Spleen (tissue), 11 donors: ENCODE results near the gene CEP41. TPM values are rescaled to one million over a fixed set of nuclear protein-coding genes. Genes with fewer than 3 reads are reported as not detected.

ENCODE experiments used
- DNase-seq: peaks from one replicate; pipeline ENCODE4 v3.0.0-alpha.2; 2020
- H3K27ac ChIP-seq, 8 donors: fragments of 200-600 bp; sonication (generic) in 7 of 8; 1 replicate in 4 of 8; 2 replicates in 4 of 8; pipeline versions ENCODE4 v1.5.0 to v1.8.0; 2016 to 2021; ENCODE audit warnings: inconsistent platforms in 4 of 8, mild to moderate bottlenecking in 4 of 8, moderate library complexity in 1 of 8
- H3K27me3 ChIP-seq, 7 donors: fragments of 200-600 bp; sonication (generic) in 6 of 7; replicated peaks in 1 of 7; 1 replicate in 4 of 7; 2 replicates in 3 of 7; pipeline versions ENCODE4 v1.5.0 to v1.8.0; 2016 to 2021; ENCODE audit warnings: inconsistent platforms in 3 of 7, mild to moderate bottlenecking in 1 of 7
- H3K36me3 ChIP-seq, 6 donors: fragments of 200-600 bp; sonication (generic) in 5 of 6; 1 replicate in 4 of 6; 2 replicates in 2 of 6; pipeline versions ENCODE4 v1.5.0 to v1.8.0; 2016 to 2021; ENCODE audit warnings: inconsistent platforms in 2 of 6
- H3K4me1 ChIP-seq, 6 donors: fragments of 200-600 bp; sonication (generic) in 5 of 6; 1 replicate in 3 of 6; 2 replicates in 3 of 6; pipeline versions ENCODE4 v1.5.0 to v1.8.0; 2016 to 2021; ENCODE audit warnings: inconsistent platforms in 3 of 6
- H3K4me3 ChIP-seq, 8 donors: fragments of 200-600 bp; sonication (generic) in 7 of 8; 1 replicate in 4 of 8; 2 replicates in 4 of 8; pipeline versions ENCODE4 v1.5.0 to v1.8.0; 2016 to 2021; ENCODE audit warnings: inconsistent platforms in 4 of 8, mild to moderate bottlenecking in 4 of 8, moderate library complexity in 2 of 8
- H3K9me3 ChIP-seq, 8 donors: fragments of 200-600 bp; sonication (generic) in 7 of 8; 1 replicate in 4 of 8; 2 replicates in 4 of 8; pipeline versions ENCODE4 v1.5.0 to v1.8.0; 2016 to 2021; ENCODE audit warnings: inconsistent platforms in 4 of 8
- POLR2A ChIP-seq, 3 donors: fragments of 450-650 bp; IDR thresholded peaks; one replicate each; pipeline ENCODE4 v1.5.1; 2017; ENCODE audit warnings: antibody characterized with exemption in 3 of 3, mild to moderate bottlenecking in 1 of 3
- POLR2AphosphoS5 ChIP-seq, 3 donors: sonication (generic); formaldehyde crosslinking; IDR thresholded peaks; one replicate each; pipeline ENCODE4 v1.5.1; 2017; ENCODE audit warnings: antibody characterized with exemption in 3 of 3
- WGBS, 5 donors: extraction: QIAGEN DNeasy Blood & Tissue Kit in 3 of 5; methylation state at CpG; one replicate each; pipeline versions ENCODE4 v1.1.5 to v1.1.7; 2013 to 2018; 5-methylcytosine and 5-hydroxymethylcytosine counted together
- intact Hi-C: fragments of 100-400 bp; cut with DNase I; formaldehyde crosslinking; loops from one replicate; pipeline ENCODE4 v1.15.0; 2023; ENCODE audit warnings: low total_unique reads
- polyA plus RNA-seq, 3 donors: library from polyadenylated mRNA; stranded (reverse); fragments of 200-250 nt; gene quantifications; one replicate each; pipeline ENCODE4 v1.2.1, GENCODE V29; 2013
- total RNA-seq, 7 donors: library from RNA; depleted of rRNA in 3 of 7; stranded (reverse); fragments of >200 nt in 3 of 7; fragmentation: NEBNext Ultra II Directional in 4 of 7; extraction: Animal tissue kit (Norgen Biotek cat#: 25700) in 4 of 7; gene quantifications; one replicate each; pipeline versions ENCODE4 v1.1.0 to v1.2.1, GENCODE V29; 2016 to 2021
- TF ChIP-seq, protein P1 (sequence below), 11 experiments: fragments of 200-600 bp in 7 of 11; fragments of 450-650 bp in 4 of 11; sonication (generic) in 4 of 11; IDR thresholded peaks in 8 of 11; conservative IDR thresholded peaks in 3 of 11; 1 replicate in 7 of 11; 2 replicates in 4 of 11; pipeline versions ENCODE4 v1.4.0 to v1.8.0; 2016 to 2021; ENCODE audit warnings: antibody characterized with exemption in 11 of 11, inconsistent platforms in 4 of 11, mild to moderate bottlenecking in 1 of 11
- donor health status: healthy with polysubstance abuse.
- donor health status: DM: no; HTN: no; CAD: no; lungs with moderate emphysema.
- donor health status: DM: no; HTN: no; CAD: no.
- donor health status: Bipolar disorder and iron deficiency.
- donor health status: healthy.
- donor health status: DM: no; HTN: no; CAD: no.
- donor health status: DM: yes; HTN: yes; CAD: no.

CEP41 gene
- total and polyA plus RNA-seq, 10 donors: 2.3 to 19.3 (median 12.5) TPM

DNA sequence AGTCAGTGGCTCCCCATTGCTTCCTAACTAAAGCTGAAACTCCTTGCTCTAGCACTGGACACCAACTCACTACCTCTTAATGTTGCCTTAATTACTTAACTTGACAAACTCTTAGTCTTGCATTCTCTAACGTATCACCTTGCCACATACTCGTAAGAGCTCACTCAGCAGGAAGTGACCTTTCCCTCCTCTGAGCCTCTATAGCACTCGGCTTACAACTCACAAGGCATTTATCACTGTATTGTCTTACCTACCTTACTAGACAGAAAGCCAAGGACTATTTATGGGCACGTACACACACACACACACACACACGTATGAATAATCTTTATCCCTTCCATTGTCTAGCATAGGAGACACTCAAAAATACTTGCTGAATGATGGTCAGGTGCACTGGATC, 21.2 kb downstream of the CEP41 start:
- DNase-seq: no peak
- Histone ChIP-seq H3K4me3 (no peak overlapping the region), H3K9me3 (no peaks in the 10 kb centered on the region), H3K4me1 (peaks cover 0 to 23% (median 5%) of the 10 kb centered on the region in 6 donors), H3K27ac (no peak overlapping the region), H3K27me3 (no peaks in the 10 kb centered on the region), H3K36me3 (peaks cover 0 to 5% (median 0%) of the 10 kb centered on the region in 6 donors)
- intact Hi-C loops: no loop called here
- WGBS, 5 donors: 56 to 77% (median 66%) methylated on average over 5 of the region's 5 CpGs
- TF ChIP-seq POLR2A (IDR thresholded peaks at IDR 0.05) (no peak), POLR2AphosphoS5 (IDR thresholded peaks at IDR 0.05) (no peak)
- TF ChIP-seq, protein P1, sequence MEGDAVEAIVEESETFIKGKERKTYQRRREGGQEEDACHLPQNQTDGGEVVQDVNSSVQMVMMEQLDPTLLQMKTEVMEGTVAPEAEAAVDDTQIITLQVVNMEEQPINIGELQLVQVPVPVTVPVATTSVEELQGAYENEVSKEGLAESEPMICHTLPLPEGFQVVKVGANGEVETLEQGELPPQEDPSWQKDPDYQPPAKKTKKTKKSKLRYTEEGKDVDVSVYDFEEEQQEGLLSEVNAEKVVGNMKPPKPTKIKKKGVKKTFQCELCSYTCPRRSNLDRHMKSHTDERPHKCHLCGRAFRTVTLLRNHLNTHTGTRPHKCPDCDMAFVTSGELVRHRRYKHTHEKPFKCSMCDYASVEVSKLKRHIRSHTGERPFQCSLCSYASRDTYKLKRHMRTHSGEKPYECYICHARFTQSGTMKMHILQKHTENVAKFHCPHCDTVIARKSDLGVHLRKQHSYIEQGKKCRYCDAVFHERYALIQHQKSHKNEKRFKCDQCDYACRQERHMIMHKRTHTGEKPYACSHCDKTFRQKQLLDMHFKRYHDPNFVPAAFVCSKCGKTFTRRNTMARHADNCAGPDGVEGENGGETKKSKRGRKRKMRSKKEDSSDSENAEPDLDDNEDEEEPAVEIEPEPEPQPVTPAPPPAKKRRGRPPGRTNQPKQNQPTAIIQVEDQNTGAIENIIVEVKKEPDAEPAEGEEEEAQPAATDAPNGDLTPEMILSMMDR (IDR thresholded peaks at IDR 0.05 in 8 of 11, conservative IDR thresholded peaks at IDR 0.05 in 3 of 11): no peak

DNA sequence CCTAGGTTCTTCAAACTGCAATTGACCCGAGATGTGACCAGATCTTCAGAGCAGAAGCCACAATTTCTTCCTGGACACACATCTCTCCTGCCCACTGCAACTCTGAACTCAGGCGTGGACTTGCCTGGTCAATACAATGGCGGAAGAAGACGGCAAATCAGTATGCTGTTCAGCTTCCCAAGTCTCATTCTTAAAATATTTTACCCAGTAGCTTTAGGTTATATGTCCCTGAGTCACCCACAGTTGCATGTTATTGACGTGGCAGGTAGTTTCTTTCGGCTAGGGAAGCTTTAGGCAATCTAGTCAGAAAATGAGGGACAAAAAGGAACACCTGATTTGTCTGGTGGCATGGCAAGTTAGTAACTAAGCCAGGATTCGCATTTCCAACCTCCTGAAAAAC, 22.5 kb downstream of the CEP41 start:
- no peak overlapping the region for H3K4me3 ChIP-seq
- TF ChIP-seq POLR2A (IDR thresholded peaks at IDR 0.05): no peak
- no peak for TF ChIP-seq POLR2AphosphoS5 (IDR thresholded peaks at IDR 0.05)
- TF ChIP-seq, protein P1 (IDR thresholded peaks at IDR 0.05 in 8 of 11, conservative IDR thresholded peaks at IDR 0.05 in 3 of 11): no peak
- H3K27ac ChIP-seq: no peak overlapping the region
- peaks cover 0 to 5% (median 0%) of the 10 kb centered on the region in 6 donors for H3K36me3 ChIP-seq
- DNase-seq: no peak
- 91 to 98% (median 95%) methylated on average over 7 of the region's 7 CpGs for WGBS, 5 donors
- peaks cover 0 to 29% (median 5%) of the 10 kb centered on the region in 6 donors for H3K4me1 ChIP-seq
- H3K9me3 ChIP-seq: no peaks in the 10 kb centered on the region
- no peaks in the 10 kb centered on the region for H3K27me3 ChIP-seq
- intact Hi-C loops: no loop called here

DNA sequence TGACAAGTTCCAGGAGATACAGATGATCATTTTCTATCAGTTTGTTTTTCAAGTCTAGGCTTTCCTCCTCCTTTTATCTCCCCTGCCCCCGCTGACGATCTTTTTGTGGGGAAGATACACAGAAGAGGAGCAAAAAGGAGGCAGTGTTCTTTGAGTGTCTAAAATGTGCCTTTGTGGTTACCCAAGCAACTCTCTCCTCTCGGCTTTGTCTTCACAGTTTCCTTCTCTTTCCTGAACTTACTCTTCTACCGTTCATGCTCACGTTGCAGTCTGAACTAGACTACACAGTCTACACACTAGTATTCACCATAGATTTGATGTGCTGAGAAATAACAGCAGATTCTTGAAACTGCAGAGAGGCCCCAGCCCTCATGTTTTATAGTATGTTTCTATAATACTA, 23.6 kb downstream of the CEP41 start:
- 22 to 46% (median 33%) methylated on average over 5 of the region's 5 CpGs for WGBS, 5 donors
- Histone ChIP-seq H3K36me3 (peaks cover 0 to 5% (median 0%) of the 10 kb centered on the region in 6 donors), H3K27ac (peak overlapping the region in 1 of 8 donors; percentile 10), H3K9me3 (no peaks in the 10 kb centered on the region), H3K27me3 (no peaks in the 10 kb centered on the region), H3K4me3 (no peak overlapping the region), H3K4me1 (peaks cover 0 to 29% (median 5%) of the 10 kb centered on the region in 6 donors)
- TF ChIP-seq, protein P1 (IDR thresholded peaks at IDR 0.05 in 8 of 11, conservative IDR thresholded peaks at IDR 0.05 in 3 of 11): no peak
- TF ChIP-seq POLR2AphosphoS5 (IDR thresholded peaks at IDR 0.05) (no peak), POLR2A (IDR thresholded peaks at IDR 0.05) (no peak)
- no peak for DNase-seq
- intact Hi-C loops: no loop called here

DNA sequence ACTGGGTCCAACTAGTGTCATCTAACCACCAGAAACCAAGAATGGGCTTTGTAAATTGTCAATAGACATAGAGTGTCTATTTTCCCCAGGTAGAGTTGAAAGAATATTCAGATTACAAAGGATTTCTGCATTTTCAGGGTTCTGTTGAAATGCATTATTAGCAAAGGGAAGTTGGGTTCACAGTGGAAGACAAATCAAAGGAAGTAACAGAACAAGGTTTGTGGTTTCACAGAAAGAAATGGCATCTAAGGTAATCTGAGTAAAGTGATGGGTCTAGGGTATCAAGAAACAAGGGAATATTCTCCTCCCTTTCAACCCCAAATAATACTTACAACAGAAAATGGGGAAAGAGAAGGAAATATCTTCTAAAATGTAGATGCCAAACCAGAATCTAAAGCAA, 25.8 kb downstream of the CEP41 start:
- H3K4me1 ChIP-seq: peaks cover 0 to 29% (median 5%) of the 10 kb centered on the region in 6 donors
- no peak overlapping the region for H3K4me3 ChIP-seq
- TF ChIP-seq POLR2A (IDR thresholded peaks at IDR 0.05) (no peak), POLR2AphosphoS5 (IDR thresholded peaks at IDR 0.05) (no peak)
- TF ChIP-seq, protein P1 (IDR thresholded peaks at IDR 0.05 in 8 of 11, conservative IDR thresholded peaks at IDR 0.05 in 3 of 11): no peak
- no peaks in the 10 kb centered on the region for H3K9me3 ChIP-seq
- intact Hi-C loops: no loop called here
- H3K36me3 ChIP-seq: peaks cover 0 to 9% (median 0%) of the 10 kb centered on the region in 6 donors
- DNase-seq: no peak
- no peaks in the 10 kb centered on the region for H3K27me3 ChIP-seq
- H3K27ac ChIP-seq: no peak overlapping the region
